H1 (cell line): ENCODE measurements around the gene ACTG1. TPM values are rescaled to one million over a fixed set of nuclear protein-coding genes. Genes with fewer than 3 reads are reported as not detected.

Source experiments
- ATF3 ChIP-seq: IDR thresholded peaks from 2 replicates; pipeline ENCODE4 v1.6.1; 2011; ENCODE audit warnings: low read depth, mild to moderate bottlenecking, low read length; ENCODE audit not compliant: insufficient read depth
- CBX8 ChIP-seq: fragments of 300-800, 300-1000 bp; sonication (generic); IDR thresholded peaks from 2 replicates; pipeline ENCODE4 v1.7.1; 2016; ENCODE audit warnings: low read depth, low read length, borderline replicate concordance
- CHD1 ChIP-seq: IDR thresholded peaks from 2 replicates; pipeline ENCODE4 v1.6.1; 2012; ENCODE audit warnings: low read depth, low read length, improper control_type of control experiment
- HDAC2 ChIP-seq, 2 experiments: fragments of 300-600 bp in 1 of 2; sonication (generic) in 1 of 2; IDR thresholded peaks; 2 replicates each; pipeline ENCODE4 v1.6.1; 2011 to 2012; ENCODE audit warnings: low read depth in 2 of 2, low read length in 2 of 2, mild to moderate bottlenecking in 2 of 2, moderate library complexity in 2 of 2, borderline replicate concordance in 1 of 2, inconsistent platforms in 1 of 2
- polyA plus RNA-seq, 7 experiments: library from polyadenylated mRNA; depleted of rRNA in 3 of 7; stranded (reverse) in 5 of 7; unstranded in 2 of 7; fragments of >200 nt in 5 of 7; fragments of 200-250 nt in 2 of 7; gene quantifications; 1 replicate in 5 of 7; 2 replicates in 1 of 7; 4 replicates in 1 of 7; pipeline versions ENCODE4 v1.2.1 to v1.2.3, GENCODE V29; 2011 to 2013; ENCODE audit warnings: missing spikeins in 2 of 7, mixed read lengths in 2 of 7
- total RNA-seq: library from RNA; stranded (reverse); fragmentation: NEBNext Ultra II Directional; extraction: Animal tissue kit (Norgen Biotek cat#: 25700); gene quantifications from 2 replicates; pipeline ENCODE4 v1.2.1, GENCODE V29; 2021

The ACTG1 gene
- total and polyA plus RNA-seq, 2 of the 8 experiments (the other 6 are each of a cell fraction or from before 2014, with no cell fraction given) = 3,535 to 5,010 TPM

- TF ChIP-seq HDAC2 (IDR thresholded peaks at IDR 0.05; ENCODE audit: borderline replicate concordance in 1 of 2, low read depth in 2 of 2, low read length in 2 of 2) (no peak), CHD1 (no peak), CBX8 (no peak), ATF3 (no peak)
Measured at GRCh38 chr17:81558941-81559806, 46.6 kb upstream of the ACTG1 start (continued).
